NCI-H1436 (cell line): ENCODE data around the gene THTPA.
A peak's percentile ranks its signal among the peaks of the same experiment; 100 is the strongest.

Experiments used
- DNase-seq: peaks from one replicate; lab custom pipeline; 2025; lab: John Stamatoyannopoulos, UW

THTPA gene, protein sequence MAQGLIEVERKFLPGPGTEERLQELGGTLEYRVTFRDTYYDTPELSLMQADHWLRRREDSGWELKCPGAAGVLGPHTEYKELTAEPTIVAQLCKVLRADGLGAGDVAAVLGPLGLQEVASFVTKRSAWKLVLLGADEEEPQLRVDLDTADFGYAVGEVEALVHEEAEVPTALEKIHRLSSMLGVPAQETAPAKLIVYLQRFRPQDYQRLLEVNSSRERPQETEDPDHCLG

DNA sequence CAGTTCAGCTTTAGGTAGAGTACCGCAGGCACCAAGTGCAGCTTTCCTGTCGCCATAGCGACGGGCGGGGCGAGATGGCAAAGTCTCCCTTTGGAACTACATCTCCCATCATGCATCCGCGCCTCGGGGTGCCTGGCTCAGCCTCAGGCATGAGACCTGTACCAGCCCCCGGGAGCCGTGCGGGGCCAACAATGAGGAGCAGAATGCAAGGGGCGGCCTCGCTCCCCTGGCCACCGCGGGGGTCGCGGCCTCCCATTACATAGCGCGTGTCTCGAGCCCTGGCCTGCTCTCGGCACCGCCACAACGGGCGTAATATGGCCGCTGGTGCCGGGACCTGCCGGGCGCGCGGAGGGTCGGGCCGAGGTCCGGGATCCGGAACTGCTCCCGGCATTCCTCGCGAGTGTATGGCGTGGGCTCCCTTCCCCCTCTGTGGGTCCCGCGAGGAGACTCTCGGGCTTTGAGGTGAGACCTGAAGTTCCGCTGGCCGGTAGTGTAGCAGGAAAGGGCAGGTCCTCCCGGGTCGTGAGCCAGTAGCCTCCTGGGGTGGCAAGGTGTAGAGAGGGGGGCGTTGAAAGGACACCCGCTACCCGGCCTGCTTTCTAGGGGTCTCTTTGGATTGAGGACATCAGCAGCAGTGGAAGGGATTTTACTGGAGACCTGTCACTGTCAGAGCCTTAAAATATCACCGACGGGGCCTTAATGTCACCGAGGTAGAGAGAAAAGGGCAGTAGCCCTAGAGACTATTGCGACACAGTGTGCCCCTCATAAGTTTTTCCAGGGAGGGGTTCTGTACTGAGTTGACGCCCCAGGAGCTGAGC is at the start of gene THTPA:
Gene THTPA, plus strand, starts transcription at position 390 of the 818 bp plus-strand sequence. CDS start 487 bp downstream, outside the sequence.
- DNase-seq, result peak; percentile 89

DNA sequence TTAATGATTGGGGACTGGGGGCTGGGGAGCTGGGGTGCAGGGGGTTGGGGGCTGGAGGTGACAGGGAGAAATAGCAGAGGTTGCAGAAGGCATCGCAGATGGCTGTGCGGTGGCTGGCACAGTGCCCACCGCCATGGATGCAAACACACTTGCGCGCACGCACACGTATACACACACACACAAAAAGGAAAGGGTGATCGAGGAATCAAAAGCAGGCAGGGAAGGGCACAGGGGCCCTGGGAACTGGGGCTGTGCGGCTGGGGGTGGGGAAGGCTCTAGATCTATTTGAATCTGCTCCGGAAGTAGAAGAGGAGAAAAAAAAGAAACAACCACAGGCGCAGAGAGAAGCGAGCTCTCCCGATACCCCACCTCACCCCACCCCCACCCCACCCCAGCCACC is 43.9 kb upstream of the THTPA start:
- DNase-seq, result peak; percentile 43

DNA sequence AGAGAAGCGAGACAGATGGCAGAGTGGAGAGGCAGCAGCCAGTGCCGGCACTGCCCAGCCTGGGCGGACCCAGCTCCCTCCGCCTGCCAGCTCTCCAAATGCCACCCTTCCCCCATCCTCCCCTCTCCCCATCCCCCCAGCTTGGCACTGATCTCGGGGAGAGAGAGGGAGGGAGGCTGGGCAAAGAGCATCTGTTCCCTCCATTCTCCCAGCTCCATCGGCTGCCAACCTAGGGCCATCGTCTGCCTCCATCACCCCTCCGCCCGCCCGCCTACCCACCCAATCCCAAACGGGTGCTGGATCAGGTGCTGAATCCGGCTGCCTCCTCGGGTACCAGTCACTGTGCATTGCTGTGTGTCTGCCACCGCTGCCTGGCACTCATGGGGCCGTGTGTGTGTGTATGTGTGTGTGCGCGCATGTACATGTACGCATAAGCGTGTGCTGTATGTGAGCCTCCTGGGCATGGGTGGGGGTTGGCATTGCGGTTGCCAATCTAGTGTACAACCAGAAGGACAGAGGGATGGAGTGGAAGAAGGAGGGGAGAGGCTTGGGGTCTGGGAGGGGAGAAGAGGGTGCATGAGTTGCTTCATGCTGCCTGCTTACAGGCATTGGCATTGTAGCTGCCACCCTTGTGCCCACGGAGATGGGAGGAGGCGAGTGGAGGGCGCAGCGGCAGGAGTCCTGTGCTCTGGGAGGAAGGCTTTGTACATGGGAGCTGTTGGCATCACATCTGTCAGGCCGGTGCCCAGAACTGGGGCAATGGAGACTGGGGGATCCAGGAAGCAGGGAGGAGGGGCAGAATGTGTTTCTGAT is 42.9 kb upstream of the THTPA start:
- peak; percentile 63 for DNase-seq

DNA sequence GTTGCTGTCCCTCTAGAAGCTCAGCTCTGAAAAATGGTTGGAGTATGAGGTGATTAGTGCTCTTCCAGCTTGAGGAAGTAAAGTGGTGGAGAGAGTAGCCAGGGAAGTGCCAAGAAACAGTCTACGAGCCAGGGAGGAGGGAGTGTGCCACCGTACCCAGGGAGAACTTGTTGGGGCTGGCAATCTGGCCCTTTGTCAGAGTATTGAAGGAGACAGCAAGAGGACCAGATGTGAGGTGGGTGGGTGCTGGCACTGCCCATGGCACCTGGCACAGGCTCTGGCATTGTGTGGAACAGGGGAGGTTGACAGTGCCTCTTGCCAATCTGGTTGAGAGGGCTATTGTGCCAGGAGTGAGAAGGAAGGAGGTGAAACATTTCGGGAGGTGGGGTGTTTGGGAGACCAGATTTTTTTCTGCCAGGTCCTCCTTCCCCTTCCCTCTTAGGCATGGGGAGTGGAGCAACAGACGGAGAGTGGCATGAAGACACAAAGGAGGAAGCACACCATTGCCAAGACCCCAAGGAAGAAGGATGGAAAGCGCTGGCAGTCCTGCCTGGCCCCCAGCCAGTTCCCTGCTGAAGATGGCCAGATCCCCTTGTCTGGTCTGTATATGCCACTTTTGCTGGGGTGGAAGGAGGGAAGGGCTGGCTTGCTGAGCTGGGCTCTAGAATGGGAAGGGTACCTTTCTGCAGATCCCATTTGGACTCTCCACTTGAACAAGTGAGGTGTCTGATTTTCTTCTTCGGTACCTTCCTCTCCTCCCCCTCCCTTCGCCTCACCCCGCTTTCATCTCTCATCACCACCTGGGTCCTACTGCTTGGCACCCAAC is 42.0 kb upstream of the THTPA start:
- no peak for DNase-seq

DNA sequence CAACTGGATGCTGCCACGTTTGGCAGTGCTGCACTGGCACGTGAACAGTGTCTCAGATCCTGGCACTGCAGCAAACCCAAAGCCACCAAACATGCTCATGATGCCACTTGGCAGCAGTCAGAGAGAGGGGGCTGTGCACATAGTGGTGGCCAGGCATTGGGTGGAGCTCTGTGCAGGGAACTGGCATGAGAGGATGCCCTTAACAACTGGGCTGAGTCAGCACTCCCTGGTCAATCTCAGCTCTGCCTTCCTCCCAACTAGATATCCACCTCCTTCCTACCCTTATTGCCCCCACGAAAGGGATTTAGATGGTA is 41.5 kb upstream of the THTPA start:
- no peak for DNase-seq

DNA sequence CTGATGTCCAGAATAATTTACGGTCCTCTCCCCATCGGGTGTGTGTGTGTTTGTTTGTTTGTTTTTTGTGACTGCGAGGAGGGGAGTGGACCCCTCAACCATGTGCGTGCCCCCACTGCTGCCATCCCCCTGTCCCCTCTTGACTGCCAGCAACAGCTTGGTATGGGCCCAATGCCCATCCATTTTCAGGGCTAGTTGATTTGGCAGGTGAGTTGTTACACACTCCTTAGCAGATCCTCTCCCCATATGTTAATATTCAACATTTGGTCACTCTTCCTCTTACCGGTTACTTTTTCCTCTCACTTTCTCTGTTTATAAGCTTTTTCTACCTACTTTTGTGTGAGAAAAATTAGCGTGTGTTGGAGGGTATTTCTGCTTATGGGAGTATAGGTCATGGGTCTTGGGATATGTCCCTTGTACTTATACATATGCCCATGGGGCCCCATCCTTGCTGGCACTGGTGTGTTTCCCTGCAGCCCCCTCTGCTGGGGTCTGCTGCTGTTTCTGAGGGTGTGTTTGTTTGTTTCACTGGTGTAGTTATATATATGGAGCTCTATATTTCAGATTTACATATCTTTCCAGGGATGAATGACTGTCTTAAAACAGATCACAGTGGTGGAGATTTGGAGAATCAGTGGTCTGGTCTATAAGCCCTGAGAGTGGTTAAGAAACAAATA is 38.3 kb upstream of the THTPA start:
- DNase-seq, result no peak

DNA sequence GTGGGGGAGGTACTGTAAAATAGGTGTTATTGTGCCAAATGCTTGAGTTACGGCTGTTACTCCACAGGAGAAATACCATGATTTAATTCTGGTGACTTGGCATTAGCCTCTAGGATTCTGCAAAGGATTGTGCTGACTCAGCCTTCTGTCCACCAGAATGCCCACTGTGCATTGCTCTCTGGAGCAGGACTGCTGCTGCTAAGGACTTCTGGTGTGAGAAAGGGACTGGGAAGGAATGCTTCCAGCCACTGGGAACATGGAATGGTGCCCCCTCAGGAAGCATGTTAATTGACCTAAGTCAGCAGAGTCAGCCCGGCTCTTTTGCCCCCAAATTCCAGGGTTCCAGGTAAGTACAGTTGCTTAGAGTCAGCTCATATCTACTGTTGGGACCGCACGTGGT is 37.4 kb upstream of the THTPA start:
- DNase-seq, result no peak

DNA sequence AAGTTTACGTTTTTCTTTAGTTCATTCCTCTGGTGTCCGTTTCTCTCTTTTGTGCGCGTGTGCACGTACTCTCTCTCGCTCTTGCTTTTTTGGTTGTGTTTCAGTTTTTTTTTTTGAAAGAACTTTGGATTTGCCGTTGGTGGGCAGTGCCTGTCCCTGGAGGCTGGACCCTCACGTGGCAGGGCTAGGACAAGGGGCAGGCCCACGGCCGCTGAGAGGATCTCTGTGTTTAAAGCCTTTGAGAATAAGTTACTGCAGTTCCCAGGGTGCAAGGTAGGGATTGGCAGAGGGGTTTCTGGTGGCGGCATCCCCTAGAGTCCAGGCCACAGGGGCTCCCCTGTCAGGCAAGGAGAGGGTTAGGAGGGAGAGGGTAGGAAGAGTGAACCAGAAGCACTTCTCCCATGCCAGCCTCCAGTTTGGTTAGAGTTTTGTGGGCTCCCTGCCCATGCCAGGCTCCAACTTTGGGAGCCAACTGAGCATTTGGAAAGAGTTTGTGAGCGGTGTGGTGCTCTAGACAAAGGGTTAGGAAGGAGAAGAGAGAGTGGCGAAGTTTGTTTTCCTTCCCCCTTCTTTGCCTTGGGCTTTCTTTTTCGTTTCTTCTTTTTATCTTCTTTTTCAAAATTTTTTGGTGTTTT is 35.1 kb upstream of the THTPA start:
- no peak for DNase-seq

DNA sequence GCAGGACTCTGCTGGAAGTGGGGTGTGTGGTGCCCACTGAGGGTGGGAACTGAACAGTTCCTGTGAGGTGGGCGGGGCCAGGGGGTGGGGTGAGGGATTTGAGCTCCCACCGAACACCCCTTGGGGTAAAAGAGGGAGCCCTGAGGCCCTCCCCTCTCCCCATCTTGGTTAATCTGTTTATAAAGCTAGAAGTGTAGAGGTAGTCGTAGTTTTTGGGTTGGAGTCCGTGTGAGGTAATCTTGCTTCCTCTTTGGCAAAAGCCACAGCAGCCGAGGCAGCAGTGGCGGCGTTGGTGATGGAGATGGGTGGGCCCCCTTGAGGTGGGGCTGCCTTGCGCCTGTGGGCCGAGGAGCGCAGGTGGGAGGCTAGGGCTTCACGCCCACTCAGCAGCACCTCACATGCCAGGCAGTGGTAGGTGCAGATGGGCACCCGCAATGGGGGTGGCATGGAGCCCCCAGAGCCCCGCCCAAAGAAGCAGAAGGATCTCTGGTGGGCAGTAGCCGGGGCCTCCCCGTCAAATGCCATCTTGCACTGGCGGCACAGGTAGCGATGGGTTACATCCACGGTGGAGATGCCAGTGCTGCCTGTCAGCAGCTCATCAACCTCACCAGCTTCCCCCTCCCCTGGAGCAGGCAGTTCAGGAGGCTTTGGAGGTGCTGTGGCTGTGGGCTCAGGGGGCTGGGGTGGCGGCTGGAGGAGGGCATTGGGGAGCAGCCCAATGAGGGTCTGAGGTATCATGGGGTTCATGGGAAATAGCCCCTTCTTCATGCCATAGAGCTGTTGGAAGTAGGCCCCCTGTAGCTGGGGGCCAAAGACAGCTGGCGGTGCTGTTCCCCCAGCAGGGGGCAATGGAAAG is 34.1 kb upstream of the THTPA start:
- no peak for DNase-seq

DNA sequence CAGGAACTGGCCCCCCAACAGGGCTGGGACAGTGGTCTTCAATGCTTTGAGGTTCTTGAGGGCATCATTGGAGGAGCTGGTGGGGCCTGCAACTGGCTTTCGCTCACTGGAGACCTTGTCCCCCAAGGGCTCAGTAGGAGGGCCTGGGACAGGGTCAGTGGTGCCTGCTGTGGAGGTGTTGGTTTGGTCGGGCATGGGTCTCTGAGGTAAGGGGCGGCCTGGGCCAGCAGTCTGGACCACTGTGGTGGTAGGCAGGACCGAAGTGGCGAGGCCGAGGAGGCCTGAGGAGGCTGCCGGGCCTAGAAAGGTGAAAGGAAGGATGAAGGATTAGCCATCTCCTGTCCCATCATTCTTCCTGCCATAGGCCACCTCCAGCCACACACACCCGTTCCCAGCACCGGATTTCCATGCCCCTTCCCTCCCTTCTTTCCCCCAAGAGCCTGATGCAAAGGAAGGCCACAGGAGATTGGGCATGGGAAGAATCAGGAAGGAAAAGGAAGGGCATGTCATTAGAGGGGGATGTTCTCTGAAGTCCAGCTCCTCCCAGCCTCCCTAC is 33.4 kb upstream of the THTPA start:
- DNase-seq, result no peak

DNA sequence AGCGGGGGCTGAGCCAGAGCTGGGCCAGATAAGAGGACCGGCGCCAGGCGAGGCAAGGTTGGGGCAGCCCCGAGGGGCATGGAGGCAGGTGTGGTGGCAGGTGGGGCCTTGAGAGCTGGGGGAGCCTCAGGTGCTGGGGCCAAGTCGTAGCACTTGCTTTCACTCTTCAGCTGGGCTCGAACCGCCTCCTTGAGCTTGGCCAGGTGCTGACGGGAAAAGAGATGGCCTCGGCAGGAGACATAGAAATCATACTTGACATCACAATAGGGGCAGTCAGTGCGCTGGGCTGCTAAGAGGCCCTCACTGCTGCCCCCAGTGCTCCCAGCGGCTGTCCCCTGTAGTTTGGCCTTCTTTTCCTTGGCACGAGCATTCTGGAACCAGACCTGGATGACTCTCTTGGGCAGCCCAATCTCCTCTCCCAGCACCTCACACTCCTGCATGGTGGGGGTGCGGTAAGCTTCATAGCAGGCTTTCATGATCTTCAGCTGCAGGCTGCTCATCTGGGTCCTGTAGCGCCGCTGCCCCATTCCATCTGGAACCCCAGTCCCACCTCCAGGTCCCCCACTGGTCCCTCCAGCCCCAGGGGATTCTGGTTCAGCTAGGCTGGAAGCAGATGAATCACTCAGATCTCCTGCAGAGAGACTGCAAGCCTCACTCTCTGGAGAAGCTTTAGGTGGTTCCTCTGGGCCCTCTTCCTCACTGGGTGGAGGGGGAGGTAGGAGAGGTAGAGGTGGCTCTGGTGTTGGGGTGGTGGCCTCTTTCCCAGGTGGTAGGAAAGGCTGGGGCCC is 32.6 kb upstream of the THTPA start:
- no peak for DNase-seq

DNA sequence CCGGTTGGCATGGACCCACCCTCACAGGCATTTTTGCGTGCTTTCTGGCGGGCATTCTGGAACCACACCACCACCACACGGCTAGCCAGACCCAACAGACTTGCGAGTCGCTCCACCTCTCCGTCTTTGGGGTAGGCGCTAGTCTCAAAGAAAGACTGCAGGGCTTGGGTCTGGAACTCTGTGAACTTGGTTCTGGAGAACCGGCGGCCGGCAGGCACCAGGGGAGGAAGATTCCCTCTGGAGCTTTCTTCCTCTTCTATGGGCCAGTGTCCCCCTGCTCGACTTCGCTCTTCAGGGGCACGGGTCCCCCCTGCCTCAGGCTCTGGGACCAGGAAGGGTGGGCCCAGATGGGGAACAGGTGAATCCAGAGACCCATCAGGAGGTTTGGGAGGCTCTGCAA is 31.1 kb upstream of the THTPA start:
- DNase-seq, result no peak

DNA sequence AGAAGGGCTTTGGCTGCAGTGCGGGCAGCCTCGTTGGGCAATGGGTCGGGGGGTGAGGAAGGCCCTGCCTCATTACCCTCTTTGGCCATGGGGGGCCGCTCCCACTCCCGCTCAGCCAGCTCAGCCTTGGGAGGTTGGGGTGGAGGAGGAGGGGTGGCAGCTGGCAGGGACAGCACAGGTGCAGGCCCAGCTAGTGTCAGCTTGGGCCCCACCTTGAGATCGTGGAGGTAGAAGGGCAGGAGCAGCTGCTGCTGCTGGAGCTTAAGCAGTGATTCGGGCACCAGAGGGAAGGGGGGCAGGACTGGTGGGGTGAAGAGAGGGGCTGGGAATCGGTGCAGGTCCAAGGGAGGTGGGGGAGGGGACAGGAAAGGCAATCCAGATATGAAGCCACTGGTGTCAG is 30.5 kb upstream of the THTPA start:
- DNase-seq, result no peak

DNA sequence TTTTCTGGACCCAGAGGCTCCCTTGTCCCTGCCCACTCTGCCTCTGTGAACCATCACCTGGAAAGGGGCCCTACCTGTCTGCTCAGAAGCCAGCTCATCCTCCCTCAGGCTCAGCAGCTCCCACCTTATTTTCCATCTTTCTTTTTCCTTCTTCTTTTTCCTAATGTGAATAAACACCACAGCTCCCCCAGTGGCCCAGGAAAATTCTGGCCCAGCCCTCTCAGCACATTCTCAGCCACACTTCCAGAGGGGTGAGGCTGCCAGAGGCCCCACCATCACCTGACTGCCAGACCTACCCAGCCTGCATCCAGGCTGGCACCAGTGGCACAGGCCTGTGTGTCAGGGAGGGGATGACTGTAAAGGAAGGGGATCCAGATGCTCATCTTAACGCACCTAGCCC is 27.5 kb upstream of the THTPA start:
- DNase-seq, result no peak

DNA sequence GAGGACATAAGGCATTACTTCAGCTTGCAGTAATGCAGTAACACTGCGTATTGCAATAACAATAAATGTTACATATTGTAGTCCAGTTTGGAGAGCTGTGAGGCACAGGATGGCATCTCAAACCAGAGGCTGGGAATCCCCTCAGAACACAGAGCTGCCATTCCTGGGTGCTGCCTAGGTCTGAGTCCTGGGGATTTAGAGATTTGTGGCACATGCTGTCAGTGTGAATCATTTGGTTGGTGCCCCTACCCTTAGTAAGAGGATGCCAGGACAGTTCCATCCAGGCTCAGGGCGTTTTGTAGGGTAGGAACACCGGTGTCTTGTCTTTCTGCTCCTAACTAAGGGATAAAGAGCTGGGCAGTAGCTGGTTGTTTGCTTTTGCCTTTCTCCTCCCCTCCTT is 27.1 kb upstream of the THTPA start:
- no peak for DNase-seq

DNA sequence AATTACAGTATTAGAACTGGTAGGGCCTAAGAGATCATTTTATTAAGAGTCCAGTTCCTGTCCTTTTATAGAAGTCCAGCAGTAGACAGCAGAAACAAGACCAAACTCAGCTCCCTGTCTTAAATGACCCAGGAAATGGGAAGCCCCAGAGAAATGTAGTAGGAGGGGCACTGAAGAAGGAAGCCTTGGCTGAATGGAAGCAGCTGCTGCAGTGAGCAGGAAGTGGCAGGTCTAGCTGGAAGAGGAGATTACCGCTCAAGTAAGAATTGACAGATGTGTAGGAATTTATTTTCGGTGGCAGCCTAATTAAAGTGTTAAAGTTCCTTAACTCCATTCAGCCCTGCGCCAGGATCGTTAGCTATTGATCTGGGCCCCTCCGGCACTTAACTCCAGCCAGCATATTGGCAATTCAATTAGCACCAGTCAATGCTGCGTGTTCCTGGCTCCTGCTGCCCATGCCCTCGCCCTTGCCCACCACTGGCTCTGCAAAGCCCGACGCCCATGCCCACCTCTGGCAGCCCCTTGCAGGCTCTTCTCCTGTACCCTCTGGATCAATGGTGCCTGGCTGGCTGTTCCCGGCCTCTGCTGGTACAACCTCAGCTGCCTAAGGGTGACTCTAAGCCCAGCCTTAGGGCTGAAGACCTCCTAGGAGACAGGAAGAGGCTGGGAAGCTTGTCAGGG is 25.6 kb upstream of the THTPA start:
- DNase-seq, result no peak

DNA sequence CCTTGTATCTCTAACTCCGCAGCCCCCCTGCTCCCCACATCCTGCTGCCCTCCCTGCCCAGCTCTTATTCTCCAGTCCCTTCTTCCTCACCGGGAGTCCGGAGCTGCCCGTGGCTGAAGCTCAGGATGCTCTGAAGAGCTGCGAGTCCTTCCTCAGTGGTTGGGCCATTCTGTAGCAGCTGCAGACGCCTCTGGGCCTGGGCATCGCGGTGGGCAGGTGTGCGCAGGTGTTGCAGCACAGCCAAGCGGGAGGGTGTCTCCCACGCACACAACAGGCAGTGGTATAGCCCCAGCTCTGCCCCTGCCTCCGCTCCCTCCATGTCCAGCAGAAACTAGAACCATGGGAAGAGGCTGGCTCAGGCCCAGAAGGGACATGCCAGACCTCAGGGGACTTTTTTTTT is 24.7 kb upstream of the THTPA start:
- no peak for DNase-seq

DNA sequence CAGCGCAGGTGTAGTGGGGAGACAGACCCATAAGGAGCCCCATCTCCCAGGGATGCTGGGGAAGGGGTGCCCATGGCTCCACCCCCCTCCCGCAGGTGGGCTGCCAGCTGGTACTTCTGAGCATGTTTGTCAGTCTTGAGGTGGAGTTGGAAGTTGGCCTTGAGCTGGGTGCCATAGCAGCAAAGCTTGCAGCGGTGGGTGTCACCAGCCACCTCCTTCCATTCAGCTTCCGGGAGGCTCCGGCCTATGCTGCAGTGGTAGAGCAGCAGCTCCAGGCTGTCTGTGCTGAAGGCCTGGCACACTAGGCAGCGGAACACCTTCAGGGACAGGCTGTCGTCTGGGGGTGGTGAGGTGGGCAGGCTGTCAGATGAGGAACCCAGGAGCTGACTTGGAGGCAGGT is 23.4 kb upstream of the THTPA start:
- DNase-seq, result no peak
